Mesendoderm (in vitro differentiated cells): ENCODE measurements around the gene DPY19L3.

Experiments
- DNase-seq: peaks from one replicate; pipeline ENCODE4 v3.0.0; 2013
- H2AK5ac ChIP-seq: 2 replicates; pipeline ENCODE4 v1.6.1; 2013; ENCODE audit warnings: low read length, inconsistent platforms
- H2BK120ac ChIP-seq: 2 replicates; pipeline ENCODE4 v1.6.1; 2013; ENCODE audit warnings: low read depth, mild to moderate bottlenecking, low read length, moderate library complexity, mixed read lengths
- H2BK15ac ChIP-seq: replicated peaks from 2 replicates; pipeline ENCODE4 v1.6.1; 2013; ENCODE audit warnings: low read depth, mild to moderate bottlenecking, moderate library complexity
- H2BK5ac ChIP-seq: 2 replicates; pipeline ENCODE4 v1.6.1; 2013; ENCODE audit warnings: low read length, inconsistent platforms
- H3K18ac ChIP-seq: 2 replicates; pipeline ENCODE4 v1.6.1; 2013; ENCODE audit warnings: mild to moderate bottlenecking, low read length, mixed read lengths
- H3K23ac ChIP-seq: one replicate; pipeline ENCODE4 v1.6.1; 2013; ENCODE audit warnings: low read length
- H3K27ac ChIP-seq: 2 replicates; pipeline ENCODE4 v1.5.1; 2013; ENCODE audit warnings: low read depth, mild to moderate bottlenecking, inconsistent platforms, low read length, moderate library complexity
- H3K27me3 ChIP-seq: 2 replicates; pipeline ENCODE4 v1.6.1; 2013; ENCODE audit warnings: low read length, control low read depth, mild to moderate bottlenecking, inconsistent platforms; ENCODE audit not compliant: insufficient read depth, poor library complexity
- H3K36me3 ChIP-seq: 2 replicates; pipeline ENCODE4 v1.6.1; 2013; ENCODE audit warnings: low read length, inconsistent platforms; ENCODE audit not compliant: control insufficient read depth, insufficient read depth
- H3K4ac ChIP-seq: one replicate; pipeline ENCODE4 v1.6.1; 2013; ENCODE audit warnings: low read depth, mild to moderate bottlenecking, low read length, moderate library complexity
- H3K4me1 ChIP-seq: 2 replicates; pipeline ENCODE4 v1.6.1; 2013; ENCODE audit warnings: low read depth, low read length, inconsistent platforms; ENCODE audit not compliant: control insufficient read depth
- H3K4me2 ChIP-seq: 2 replicates; pipeline ENCODE4 v1.6.1; 2013; ENCODE audit warnings: low read length
- H3K4me3 ChIP-seq: 2 replicates; pipeline ENCODE4 v1.5.1; 2013; ENCODE audit warnings: mild to moderate bottlenecking, low read length
- H3K56ac ChIP-seq: one replicate; pipeline ENCODE4 v1.6.1; 2013; ENCODE audit warnings: low read length
- H3K79me1 ChIP-seq: 2 replicates; pipeline ENCODE4 v1.6.1; 2013; ENCODE audit warnings: low read length, inconsistent platforms
- H3K79me2 ChIP-seq: 2 replicates; pipeline ENCODE4 v1.6.1; 2013; ENCODE audit warnings: mild to moderate bottlenecking, low read length; ENCODE audit not compliant: control insufficient read depth, insufficient read depth
- H3K9ac ChIP-seq: 2 replicates; pipeline ENCODE4 v1.6.1; 2013; ENCODE audit warnings: low read length, inconsistent platforms
- H4K5ac ChIP-seq: one replicate; pipeline ENCODE4 v1.6.1; 2013; ENCODE audit warnings: low read length
- H4K8ac ChIP-seq: one replicate; pipeline ENCODE4 v1.6.1; 2013; ENCODE audit warnings: low read depth, mild to moderate bottlenecking, control low read depth, low read length, moderate library complexity
- WGBS: extraction: QIAGEN DNeasy Blood & Tissue Kit; methylation state at CpG from one replicate; pipeline ENCODE4 v1.1.7; 2013; ENCODE audit warnings: low lambda C conversion rate, missing lambda C conversion rate; ENCODE audit not compliant: insufficient coverage; ENCODE audit errors: extremely low coverage; 5-methylcytosine and 5-hydroxymethylcytosine counted together

Gene DPY19L3

GRCh38 chr19:32380269-32380668 lies 25.3 kb upstream of the DPY19L3 start:
- Histone ChIP-seq H3K79me2 (no peaks in the 10 kb centered on the region), H3K36me3 (no peaks in the 10 kb centered on the region), H2AK5ac (no peak overlapping the region), H2BK5ac (no peak overlapping the region), H3K4me2 (no peak overlapping the region), H3K27ac (no peak overlapping the region), H3K27me3 (no peaks in the 10 kb centered on the region), H3K4ac (no peak overlapping the region), H3K4me3 (no peak overlapping the region), H3K23ac (no peak overlapping the region), H4K5ac (no peak overlapping the region), H4K8ac (no peak overlapping the region), H2BK15ac (no peak overlapping the region), H3K18ac (no peak overlapping the region), H3K56ac (no peak overlapping the region), H3K4me1 (no peaks in the 10 kb centered on the region), H3K9ac (no peak overlapping the region), H3K79me1 (peaks cover 2% of the 10 kb centered on the region), H2BK120ac (no peak overlapping the region)
- WGBS = no CpG with 5 or more reads among the region's 3 CpGs
- no peak for DNase-seq

GRCh38 chr19:32387701-32388392 lies 17.7 kb upstream of the DPY19L3 start:
- Histone ChIP-seq H3K9ac (no peak overlapping the region), H2AK5ac (no peak overlapping the region), H3K4me1 (no peaks in the 10 kb centered on the region), H3K4me2 (no peak overlapping the region), H3K23ac (no peak overlapping the region), H3K27ac (no peak overlapping the region), H3K79me2 (no peaks in the 10 kb centered on the region), H2BK120ac (no peak overlapping the region), H3K4ac (no peak overlapping the region), H3K27me3 (no peaks in the 10 kb centered on the region), H3K4me3 (no peak overlapping the region), H3K18ac (no peak overlapping the region), H2BK15ac (no peak overlapping the region), H4K5ac (no peak overlapping the region), H3K56ac (no peak overlapping the region), H2BK5ac (no peak overlapping the region), H3K36me3 (no peaks in the 10 kb centered on the region), H4K8ac (no peak overlapping the region), H3K79me1 (no peaks in the 10 kb centered on the region)
- WGBS = 100% methylated on average over 1 of the region's 7 CpGs
- DNase-seq = no peak

GRCh38 chr19:32388393-32388855 lies 17.1 kb upstream of the DPY19L3 start:
- H3K79me2 ChIP-seq = no peaks in the 10 kb centered on the region
- H3K4me3 ChIP-seq = no peak overlapping the region
- no peak overlapping the region for H3K4me2 ChIP-seq
- no peak overlapping the region for H4K5ac ChIP-seq
- H3K36me3 ChIP-seq = no peaks in the 10 kb centered on the region
- no peak overlapping the region for H3K56ac ChIP-seq
- no peak overlapping the region for H2BK15ac ChIP-seq
- H3K4ac ChIP-seq = no peak overlapping the region
- no CpG with 5 or more reads among the region's 3 CpGs for WGBS
- H3K9ac ChIP-seq = no peak overlapping the region
- H3K4me1 ChIP-seq = no peaks in the 10 kb centered on the region
- no peak overlapping the region for H3K23ac ChIP-seq
- no peaks in the 10 kb centered on the region for H3K79me1 ChIP-seq
- H2BK120ac ChIP-seq = no peak overlapping the region
- no peak overlapping the region for H3K18ac ChIP-seq
- DNase-seq = no peak
- no peak overlapping the region for H3K27ac ChIP-seq
- no peak overlapping the region for H2AK5ac ChIP-seq
- no peaks in the 10 kb centered on the region for H3K27me3 ChIP-seq
- H4K8ac ChIP-seq = no peak overlapping the region
- no peak overlapping the region for H2BK5ac ChIP-seq

- Histone ChIP-seq H3K23ac (no peak overlapping the region), H3K4ac (no peak overlapping the region), H4K8ac (no peak overlapping the region), H2BK15ac (no peak overlapping the region), H2BK5ac (no peak overlapping the region), H4K5ac (no peak overlapping the region), H3K79me1 (no peaks in the 10 kb centered on the region), H3K4me3 (no peak overlapping the region), H3K9ac (no peak overlapping the region), H3K4me2 (no peak overlapping the region), H3K27me3 (no peaks in the 10 kb centered on the region), H3K18ac (no peak overlapping the region), H2AK5ac (no peak overlapping the region), H3K27ac (no peak overlapping the region), H3K79me2 (no peaks in the 10 kb centered on the region), H2BK120ac (no peak overlapping the region), H3K36me3 (no peaks in the 10 kb centered on the region), H3K56ac (no peak overlapping the region), H3K4me1 (no peaks in the 10 kb centered on the region)
- DNase-seq = no peak
- WGBS = no CpG with 5 or more reads among the region's 3 CpGs
Measured at GRCh38 chr19:32392901-32393300, 12.7 kb upstream of the DPY19L3 start.

DNA sequence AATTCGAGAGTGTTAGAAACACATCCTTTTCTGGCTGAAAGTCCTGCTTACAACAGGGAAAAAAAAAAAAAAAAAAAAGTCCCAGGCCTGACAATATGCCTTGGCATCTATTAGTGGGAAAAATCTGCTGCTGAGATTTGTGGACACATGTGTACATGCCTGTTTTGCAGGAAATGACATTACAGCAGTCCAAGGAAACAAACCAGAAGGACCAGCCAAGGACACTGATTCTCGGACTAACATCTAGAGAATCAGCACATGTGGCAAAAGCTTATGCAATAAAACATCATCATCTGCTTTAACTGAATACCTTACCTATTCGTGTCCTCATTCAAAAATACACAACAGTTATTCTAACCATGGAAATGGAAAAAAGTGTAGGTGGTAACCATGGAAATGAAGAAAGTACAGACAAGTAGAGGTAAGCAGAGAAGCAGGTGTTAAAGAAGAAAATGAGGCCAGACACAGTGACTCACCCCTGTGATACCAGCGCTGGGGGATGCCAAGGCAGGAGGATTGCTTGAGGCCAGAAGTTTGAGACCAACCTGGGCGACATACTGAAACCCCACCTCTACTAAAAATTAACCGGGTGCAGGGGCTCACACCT lies 9.4 kb upstream of the DPY19L3 start:
- H3K4ac ChIP-seq = no peak overlapping the region
- H2AK5ac ChIP-seq = no peak overlapping the region
- H4K5ac ChIP-seq = no peak overlapping the region
- no peaks in the 10 kb centered on the region for H3K79me1 ChIP-seq
- no peak overlapping the region for H3K27ac ChIP-seq
- H2BK120ac ChIP-seq = no peak overlapping the region
- DNase-seq = no peak
- H3K4me3 ChIP-seq = no peak overlapping the region
- no peak overlapping the region for H3K9ac ChIP-seq
- no peak overlapping the region for H2BK5ac ChIP-seq
- no peak overlapping the region for H3K4me2 ChIP-seq
- no peaks in the 10 kb centered on the region for H3K79me2 ChIP-seq
- no peak overlapping the region for H3K23ac ChIP-seq
- H4K8ac ChIP-seq = no peak overlapping the region
- H3K56ac ChIP-seq = no peak overlapping the region
- H3K18ac ChIP-seq = no peak overlapping the region
- H3K36me3 ChIP-seq = no peaks in the 10 kb centered on the region
- no peaks in the 10 kb centered on the region for H3K27me3 ChIP-seq
- no CpG with 5 or more reads among the region's 6 CpGs for WGBS
- H2BK15ac ChIP-seq = no peak overlapping the region
- no peaks in the 10 kb centered on the region for H3K4me1 ChIP-seq
